Thyroid gland (tissue), 4 donors: Measurements from ENCODE around the gene HK2.

Experiments used
- POLR2A ChIP-seq, 2 donors: fragments of 450-650 bp; IDR thresholded peaks; one replicate each; pipeline ENCODE4 v1.6.1; 2017; ENCODE audit warnings: antibody characterized with exemption in 2 of 2, mild to moderate bottlenecking in 2 of 2, moderate library complexity in 1 of 2
- TF ChIP-seq, protein P1 (sequence below), 6 experiments: fragments of 200-600 bp in 3 of 6; fragments of 450-650 bp in 3 of 6; sonication (generic) in 3 of 6; IDR thresholded peaks; one replicate each; pipeline ENCODE4 v1.5.1; 2016 to 2019; ENCODE audit warnings: antibody characterized with exemption in 6 of 6, mild to moderate bottlenecking in 2 of 6, inconsistent platforms in 1 of 6, moderate library complexity in 1 of 6

DNA sequence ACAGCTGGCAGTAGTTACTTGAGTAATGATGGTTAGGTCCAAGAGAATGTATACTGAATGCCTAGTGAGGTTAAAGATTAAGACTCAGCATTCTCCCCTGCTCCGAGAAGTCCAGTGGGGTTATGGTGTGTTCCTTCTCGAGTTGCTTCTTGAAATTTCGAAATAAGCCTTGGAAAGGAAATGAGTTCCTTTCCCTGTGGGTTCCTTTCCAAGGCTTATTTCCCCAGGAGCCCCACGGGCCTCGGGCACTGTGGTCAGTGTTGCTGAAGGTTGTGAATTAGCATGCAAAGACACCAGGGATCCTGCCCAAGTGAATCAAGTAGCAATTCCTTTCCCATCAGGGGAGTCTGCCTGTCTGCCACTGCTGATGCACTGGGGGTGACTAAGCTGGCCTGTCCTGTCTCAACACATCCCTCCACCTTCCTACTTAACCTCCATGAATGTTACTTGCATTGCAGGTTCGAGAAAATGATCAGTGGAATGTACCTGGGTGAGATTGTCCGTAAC is 53.6 kb downstream of the HK2 start:
- TF ChIP-seq, protein P1, sequence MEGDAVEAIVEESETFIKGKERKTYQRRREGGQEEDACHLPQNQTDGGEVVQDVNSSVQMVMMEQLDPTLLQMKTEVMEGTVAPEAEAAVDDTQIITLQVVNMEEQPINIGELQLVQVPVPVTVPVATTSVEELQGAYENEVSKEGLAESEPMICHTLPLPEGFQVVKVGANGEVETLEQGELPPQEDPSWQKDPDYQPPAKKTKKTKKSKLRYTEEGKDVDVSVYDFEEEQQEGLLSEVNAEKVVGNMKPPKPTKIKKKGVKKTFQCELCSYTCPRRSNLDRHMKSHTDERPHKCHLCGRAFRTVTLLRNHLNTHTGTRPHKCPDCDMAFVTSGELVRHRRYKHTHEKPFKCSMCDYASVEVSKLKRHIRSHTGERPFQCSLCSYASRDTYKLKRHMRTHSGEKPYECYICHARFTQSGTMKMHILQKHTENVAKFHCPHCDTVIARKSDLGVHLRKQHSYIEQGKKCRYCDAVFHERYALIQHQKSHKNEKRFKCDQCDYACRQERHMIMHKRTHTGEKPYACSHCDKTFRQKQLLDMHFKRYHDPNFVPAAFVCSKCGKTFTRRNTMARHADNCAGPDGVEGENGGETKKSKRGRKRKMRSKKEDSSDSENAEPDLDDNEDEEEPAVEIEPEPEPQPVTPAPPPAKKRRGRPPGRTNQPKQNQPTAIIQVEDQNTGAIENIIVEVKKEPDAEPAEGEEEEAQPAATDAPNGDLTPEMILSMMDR (IDR thresholded peaks at IDR 0.05) = no peak
- TF ChIP-seq POLR2A (IDR thresholded peaks at IDR 0.05) = no peak
